GM23338 (cell line): ENCODE measurements around the gene TMEM51. TPM values are rescaled to one million over a fixed set of nuclear protein-coding genes. Genes with fewer than 3 reads are reported as not detected.

Experiments used
- ATAC-seq: fragments of 200-7000 bp; cut with Tn5 transposase; 3 replicates; pipeline ENCODE4 v1.9.1; 2020
- DNase-seq: peaks from one replicate; pipeline ENCODE4 v3.0.0-alpha.2; 2015; ENCODE audit warnings: low spot score
- H2AFZ ChIP-seq: fragments of 200-600 bp; sonication (generic); 2 replicates; pipeline ENCODE4 v1.8.0; 2016; ENCODE audit warnings: antibody characterized with exemption, mild to moderate bottlenecking, moderate library complexity
- H3F3A ChIP-seq: fragments of 200-600 bp; sonication (generic); replicated peaks from 2 replicates; pipeline ENCODE4 v1.8.0; 2017; ENCODE audit warnings: antibody characterized with exemption, mixed run types, low read depth
- H3K27ac ChIP-seq: fragments of 200-600 bp; sonication (generic); 2 replicates; pipeline ENCODE4 v1.6.1; 2016; ENCODE audit warnings: low read depth
- H3K27me3 ChIP-seq: fragments of 200-600 bp; sonication (generic); 2 replicates; pipeline ENCODE4 v1.8.0; 2016; ENCODE audit warnings: mild to moderate bottlenecking, mixed run types, moderate library complexity; ENCODE audit not compliant: insufficient read depth
- H3K36me3 ChIP-seq: fragments of 200-600 bp; sonication (generic); 2 replicates; pipeline ENCODE4 v1.8.0; 2016; ENCODE audit warnings: mild to moderate bottlenecking; ENCODE audit not compliant: insufficient read depth
- H3K4me1 ChIP-seq: fragments of 200-600 bp; sonication (generic); 2 replicates; pipeline ENCODE4 v1.8.0; 2016; ENCODE audit warnings: mild to moderate bottlenecking, moderate library complexity; ENCODE audit not compliant: insufficient read depth
- H3K4me2 ChIP-seq: fragments of 200-600 bp; sonication (generic); 2 replicates; pipeline ENCODE4 v1.7.1; 2017; ENCODE audit warnings: mixed run types
- H3K4me3 ChIP-seq: fragments of 200-600 bp; sonication (generic); 2 replicates; pipeline ENCODE4 v1.6.1; 2016; ENCODE audit warnings: mixed run types
- H3K79me2 ChIP-seq: fragments of 200-600 bp; sonication (generic); replicated peaks from 2 replicates; pipeline ENCODE4 v1.8.0; 2017; ENCODE audit warnings: mild to moderate bottlenecking; ENCODE audit not compliant: insufficient read depth
- H3K9me2 ChIP-seq: fragments of 200-600 bp; sonication (generic); 2 replicates; pipeline ENCODE4 v1.8.0; 2017; ENCODE audit not compliant: insufficient read depth
- H4K20me1 ChIP-seq: fragments of 200-600 bp; sonication (generic); replicated peaks from 2 replicates; pipeline ENCODE4 v1.8.0; 2017; ENCODE audit warnings: mild to moderate bottlenecking; ENCODE audit not compliant: insufficient read depth
- H3K27ac Mint-ChIP-seq: 2 replicates; pipeline ENCODE4 v1.8.0; 2020; ENCODE audit warnings: inconsistent platforms, mild to moderate bottlenecking, moderate library complexity, mixed read lengths
- H3K27me3 Mint-ChIP-seq: 3 replicates; pipeline ENCODE4 v1.8.0; 2022; ENCODE audit warnings: low read depth, mild to moderate bottlenecking, moderate library complexity, mixed read lengths, inconsistent platforms; ENCODE audit not compliant: insufficient read depth, poor library complexity
- H3K36me3 Mint-ChIP-seq: 3 replicates; pipeline ENCODE4 v1.8.0; 2021; ENCODE audit warnings: low read depth, mild to moderate bottlenecking, inconsistent platforms, moderate library complexity, mixed read lengths
- H3K4me1 Mint-ChIP-seq: 3 replicates; pipeline ENCODE4 v1.8.0; 2020; ENCODE audit warnings: mild to moderate bottlenecking, inconsistent platforms, mixed read lengths
- H3K4me3 Mint-ChIP-seq: 3 replicates; pipeline ENCODE4 v1.8.0; 2021; ENCODE audit warnings: moderate library complexity, mild to moderate bottlenecking, inconsistent platforms, mixed read lengths
- H3K9me3 Mint-ChIP-seq: 3 replicates; pipeline ENCODE4 v1.8.0; 2020; ENCODE audit warnings: moderate library complexity, mild to moderate bottlenecking, inconsistent platforms, mixed read lengths
- CREB1 ChIP-seq: fragments of 250-450 bp; sonication (Bioruptor Pico); IDR thresholded peaks from 2 replicates; pipeline ENCODE4 v1.5.0; 2020; ENCODE audit warnings: low read depth, mild to moderate bottlenecking, moderate library complexity
- EZH2 ChIP-seq: fragments of 200-600 bp; sonication (generic); IDR thresholded peaks from one replicate; pipeline ENCODE4 v1.8.0; 2017; ENCODE audit warnings: antibody characterized with exemption, mild to moderate bottlenecking, low read depth; ENCODE audit not compliant: unreplicated experiment
- EZH2phosphoT487 ChIP-seq: fragments of 200-600 bp; sonication (generic); IDR thresholded peaks from one replicate; pipeline ENCODE4 v1.8.1; 2018; ENCODE audit warnings: antibody characterized with exemption; ENCODE audit not compliant: unreplicated experiment
- JUNB ChIP-seq: IDR thresholded peaks from one replicate; pipeline ENCODE4 v1.6.1; 2016; ENCODE audit warnings: antibody characterized with exemption; ENCODE audit not compliant: unreplicated experiment
- NANOG ChIP-seq: IDR thresholded peaks from 2 replicates; pipeline ENCODE4 v1.6.1; 2016; ENCODE audit warnings: antibody characterized with exemption, borderline replicate concordance
- POLR2AphosphoS5 ChIP-seq: IDR thresholded peaks from 2 replicates; pipeline ENCODE4 v1.6.1; 2016; ENCODE audit warnings: antibody characterized with exemption, low read depth
- STAT1 ChIP-seq: IDR thresholded peaks from one replicate; pipeline ENCODE4 v1.6.1; 2016; ENCODE audit warnings: antibody characterized with exemption; ENCODE audit not compliant: unreplicated experiment
- ZNF114 ChIP-seq: fragments of 250-450 bp; sonication (Bioruptor Pico); IDR thresholded peaks from 2 replicates; pipeline ENCODE4 v1.5.0; 2020; ENCODE audit warnings: mild to moderate bottlenecking, moderate library complexity
- ZNF331 ChIP-seq: fragments of 250-450 bp; sonication (Bioruptor Pico); IDR thresholded peaks from 2 replicates; pipeline ENCODE4 v1.5.0; 2020; ENCODE audit warnings: low read depth, mild to moderate bottlenecking, moderate library complexity
- polyA plus RNA-seq: library from polyadenylated mRNA; unstranded; fragments of >200 nt; fragmentation: Nextera tagmentation; extraction: Ambion mirVana; gene quantifications from 2 replicates; pipeline ENCODE4 v1.2.1, GENCODE V29; 2016
- total RNA-seq: library from RNA; depleted of rRNA; stranded (reverse); fragments of >200 nt; shearing (Covaris generic); gene quantifications from 2 replicates; pipeline ENCODE4 v1.2.3, GENCODE V29; 2014
- TF ChIP-seq, protein P1 (sequence below): IDR thresholded peaks from 2 replicates; pipeline ENCODE4 v1.6.1; 2016; ENCODE audit warnings: antibody characterized with exemption
- TF ChIP-seq, protein P2 (sequence below): fragments of 250-450 bp; sonication (Bioruptor Pico); IDR thresholded peaks from 2 replicates; pipeline ENCODE4 v1.5.0; 2020; ENCODE audit warnings: mild to moderate bottlenecking, moderate library complexity
- TF ChIP-seq, protein P3 (sequence below): IDR thresholded peaks from one replicate; pipeline ENCODE4 v1.6.1; 2018; ENCODE audit warnings: antibody characterized with exemption; ENCODE audit not compliant: unreplicated experiment
- TF ChIP-seq, protein P4 (sequence below), 2 experiments: fragments of 200-600 bp in 1 of 2; sonication (generic) in 1 of 2; conservative IDR thresholded peaks; 2 replicates each; pipeline versions ENCODE4 v1.5.1 to v1.6.1; 2016 to 2017; ENCODE audit warnings: antibody characterized with exemption in 2 of 2, low read depth in 2 of 2, mild to moderate bottlenecking in 2 of 2, moderate library complexity in 1 of 2

Gene TMEM51
- total and polyA plus RNA-seq, 2 experiments from 2014 or later, result 4.0 to 5.2 TPM

DNA sequence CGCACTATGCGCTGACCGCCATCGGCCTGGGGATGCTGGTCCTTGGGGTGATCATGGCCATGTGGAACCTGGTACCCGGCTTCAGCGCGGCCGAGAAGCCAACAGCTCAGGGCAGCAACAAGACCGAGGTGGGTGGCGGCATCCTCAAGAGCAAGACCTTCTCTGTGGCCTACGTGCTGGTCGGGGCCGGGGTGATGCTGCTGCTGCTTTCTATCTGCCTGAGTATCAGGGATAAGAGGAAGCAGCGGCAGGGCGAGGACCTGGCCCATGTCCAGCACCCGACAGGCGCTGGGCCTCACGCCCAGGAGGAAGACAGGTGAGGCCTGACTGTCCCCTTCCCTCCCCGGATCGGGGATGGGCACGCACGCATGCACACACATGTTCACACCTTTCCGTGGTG is 61.6 kb downstream of the TMEM51 start:
- ATAC-seq (no peak), DNase-seq (no peak)
- H3K79me2 ChIP-seq, result no peaks in the 10 kb centered on the region
- H3K4me1 ChIP-seq, result no peaks in the 10 kb centered on the region
- H3K27ac ChIP-seq, result no peak overlapping the region
- H3K4me1 Mint-ChIP-seq, result peaks cover 26% of the 10 kb centered on the region
- H3K27ac Mint-ChIP-seq, result no peak overlapping the region
- no peak overlapping the region for H2AFZ ChIP-seq
- peaks cover 11% of the 10 kb centered on the region for H3K27me3 Mint-ChIP-seq
- peaks cover 19% of the 10 kb centered on the region; the same call in 2 of the 3 replicates for H3K9me3 Mint-ChIP-seq
- H3K36me3 Mint-ChIP-seq, result peaks cover 30% of the 10 kb centered on the region
- H4K20me1 ChIP-seq, result no peaks in the 10 kb centered on the region
- no peaks in the 10 kb centered on the region for H3K9me2 ChIP-seq
- TF ChIP-seq ZNF114, result no peak
- TF ChIP-seq, protein P1, sequence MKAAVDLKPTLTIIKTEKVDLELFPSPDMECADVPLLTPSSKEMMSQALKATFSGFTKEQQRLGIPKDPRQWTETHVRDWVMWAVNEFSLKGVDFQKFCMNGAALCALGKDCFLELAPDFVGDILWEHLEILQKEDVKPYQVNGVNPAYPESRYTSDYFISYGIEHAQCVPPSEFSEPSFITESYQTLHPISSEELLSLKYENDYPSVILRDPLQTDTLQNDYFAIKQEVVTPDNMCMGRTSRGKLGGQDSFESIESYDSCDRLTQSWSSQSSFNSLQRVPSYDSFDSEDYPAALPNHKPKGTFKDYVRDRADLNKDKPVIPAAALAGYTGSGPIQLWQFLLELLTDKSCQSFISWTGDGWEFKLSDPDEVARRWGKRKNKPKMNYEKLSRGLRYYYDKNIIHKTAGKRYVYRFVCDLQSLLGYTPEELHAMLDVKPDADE, result no peak
- no peak for TF ChIP-seq ZNF331
- TF ChIP-seq, protein P2, sequence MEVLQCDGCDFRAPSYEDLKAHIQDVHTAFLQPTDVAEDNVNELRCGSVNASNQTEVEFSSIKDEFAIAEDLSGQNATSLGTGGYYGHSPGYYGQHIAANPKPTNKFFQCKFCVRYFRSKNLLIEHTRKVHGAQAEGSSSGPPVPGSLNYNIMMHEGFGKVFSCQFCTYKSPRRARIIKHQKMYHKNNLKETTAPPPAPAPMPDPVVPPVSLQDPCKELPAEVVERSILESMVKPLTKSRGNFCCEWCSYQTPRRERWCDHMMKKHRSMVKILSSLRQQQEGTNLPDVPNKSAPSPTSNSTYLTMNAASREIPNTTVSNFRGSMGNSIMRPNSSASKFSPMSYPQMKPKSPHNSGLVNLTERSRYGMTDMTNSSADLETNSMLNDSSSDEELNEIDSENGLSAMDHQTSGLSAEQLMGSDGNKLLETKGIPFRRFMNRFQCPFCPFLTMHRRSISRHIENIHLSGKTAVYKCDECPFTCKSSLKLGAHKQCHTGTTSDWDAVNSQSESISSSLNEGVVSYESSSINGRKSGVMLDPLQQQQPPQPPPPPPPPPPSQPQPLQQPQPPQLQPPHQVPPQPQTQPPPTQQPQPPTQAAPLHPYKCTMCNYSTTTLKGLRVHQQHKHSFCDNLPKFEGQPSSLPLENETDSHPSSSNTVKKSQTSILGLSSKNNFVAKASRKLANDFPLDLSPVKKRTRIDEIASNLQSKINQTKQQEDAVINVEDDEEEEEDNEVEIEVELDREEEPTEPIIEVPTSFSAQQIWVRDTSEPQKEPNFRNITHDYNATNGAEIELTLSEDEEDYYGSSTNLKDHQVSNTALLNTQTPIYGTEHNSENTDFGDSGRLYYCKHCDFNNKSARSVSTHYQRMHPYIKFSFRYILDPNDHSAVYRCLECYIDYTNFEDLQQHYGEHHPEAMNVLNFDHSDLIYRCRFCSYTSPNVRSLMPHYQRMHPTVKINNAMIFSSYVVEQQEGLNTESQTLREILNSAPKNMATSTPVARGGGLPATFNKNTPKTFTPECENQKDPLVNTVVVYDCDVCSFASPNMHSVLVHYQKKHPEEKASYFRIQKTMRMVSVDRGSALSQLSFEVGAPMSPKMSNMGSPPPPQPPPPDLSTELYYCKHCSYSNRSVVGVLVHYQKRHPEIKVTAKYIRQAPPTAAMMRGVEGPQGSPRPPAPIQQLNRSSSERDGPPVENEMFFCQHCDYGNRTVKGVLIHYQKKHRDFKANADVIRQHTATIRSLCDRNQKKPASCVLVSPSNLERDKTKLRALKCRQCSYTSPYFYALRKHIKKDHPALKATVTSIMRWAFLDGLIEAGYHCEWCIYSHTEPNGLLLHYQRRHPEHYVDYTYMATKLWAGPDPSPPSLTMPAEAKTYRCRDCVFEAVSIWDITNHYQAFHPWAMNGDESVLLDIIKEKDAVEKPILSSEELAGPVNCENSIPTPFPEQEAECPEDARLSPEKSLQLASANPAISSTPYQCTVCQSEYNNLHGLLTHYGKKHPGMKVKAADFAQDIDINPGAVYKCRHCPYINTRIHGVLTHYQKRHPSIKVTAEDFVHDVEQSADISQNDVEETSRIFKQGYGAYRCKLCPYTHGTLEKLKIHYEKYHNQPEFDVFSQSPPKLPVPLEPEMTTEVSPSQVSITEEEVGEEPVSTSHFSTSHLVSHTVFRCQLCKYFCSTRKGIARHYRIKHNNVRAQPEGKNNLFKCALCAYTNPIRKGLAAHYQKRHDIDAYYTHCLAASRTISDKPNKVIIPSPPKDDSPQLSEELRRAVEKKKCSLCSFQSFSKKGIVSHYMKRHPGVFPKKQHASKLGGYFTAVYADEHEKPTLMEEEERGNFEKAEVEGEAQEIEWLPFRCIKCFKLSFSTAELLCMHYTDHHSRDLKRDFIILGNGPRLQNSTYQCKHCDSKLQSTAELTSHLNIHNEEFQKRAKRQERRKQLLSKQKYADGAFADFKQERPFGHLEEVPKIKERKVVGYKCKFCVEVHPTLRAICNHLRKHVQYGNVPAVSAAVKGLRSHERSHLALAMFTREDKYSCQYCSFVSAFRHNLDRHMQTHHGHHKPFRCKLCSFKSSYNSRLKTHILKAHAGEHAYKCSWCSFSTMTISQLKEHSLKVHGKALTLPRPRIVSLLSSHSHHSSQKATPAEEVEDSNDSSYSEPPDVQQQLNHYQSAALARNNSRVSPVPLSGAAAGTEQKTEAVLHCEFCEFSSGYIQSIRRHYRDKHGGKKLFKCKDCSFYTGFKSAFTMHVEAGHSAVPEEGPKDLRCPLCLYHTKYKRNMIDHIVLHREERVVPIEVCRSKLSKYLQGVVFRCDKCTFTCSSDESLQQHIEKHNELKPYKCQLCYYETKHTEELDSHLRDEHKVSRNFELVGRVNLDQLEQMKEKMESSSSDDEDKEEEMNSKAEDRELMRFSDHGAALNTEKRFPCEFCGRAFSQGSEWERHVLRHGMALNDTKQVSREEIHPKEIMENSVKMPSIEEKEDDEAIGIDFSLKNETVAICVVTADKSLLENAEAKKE (CRISPR knock-in tag), result no peak
- TF ChIP-seq, protein P3, sequence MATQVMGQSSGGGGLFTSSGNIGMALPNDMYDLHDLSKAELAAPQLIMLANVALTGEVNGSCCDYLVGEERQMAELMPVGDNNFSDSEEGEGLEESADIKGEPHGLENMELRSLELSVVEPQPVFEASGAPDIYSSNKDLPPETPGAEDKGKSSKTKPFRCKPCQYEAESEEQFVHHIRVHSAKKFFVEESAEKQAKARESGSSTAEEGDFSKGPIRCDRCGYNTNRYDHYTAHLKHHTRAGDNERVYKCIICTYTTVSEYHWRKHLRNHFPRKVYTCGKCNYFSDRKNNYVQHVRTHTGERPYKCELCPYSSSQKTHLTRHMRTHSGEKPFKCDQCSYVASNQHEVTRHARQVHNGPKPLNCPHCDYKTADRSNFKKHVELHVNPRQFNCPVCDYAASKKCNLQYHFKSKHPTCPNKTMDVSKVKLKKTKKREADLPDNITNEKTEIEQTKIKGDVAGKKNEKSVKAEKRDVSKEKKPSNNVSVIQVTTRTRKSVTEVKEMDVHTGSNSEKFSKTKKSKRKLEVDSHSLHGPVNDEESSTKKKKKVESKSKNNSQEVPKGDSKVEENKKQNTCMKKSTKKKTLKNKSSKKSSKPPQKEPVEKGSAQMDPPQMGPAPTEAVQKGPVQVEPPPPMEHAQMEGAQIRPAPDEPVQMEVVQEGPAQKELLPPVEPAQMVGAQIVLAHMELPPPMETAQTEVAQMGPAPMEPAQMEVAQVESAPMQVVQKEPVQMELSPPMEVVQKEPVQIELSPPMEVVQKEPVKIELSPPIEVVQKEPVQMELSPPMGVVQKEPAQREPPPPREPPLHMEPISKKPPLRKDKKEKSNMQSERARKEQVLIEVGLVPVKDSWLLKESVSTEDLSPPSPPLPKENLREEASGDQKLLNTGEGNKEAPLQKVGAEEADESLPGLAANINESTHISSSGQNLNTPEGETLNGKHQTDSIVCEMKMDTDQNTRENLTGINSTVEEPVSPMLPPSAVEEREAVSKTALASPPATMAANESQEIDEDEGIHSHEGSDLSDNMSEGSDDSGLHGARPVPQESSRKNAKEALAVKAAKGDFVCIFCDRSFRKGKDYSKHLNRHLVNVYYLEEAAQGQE, result no peak
- TF ChIP-seq EZH2phosphoT487, result no peak
- TF ChIP-seq, protein P4, sequence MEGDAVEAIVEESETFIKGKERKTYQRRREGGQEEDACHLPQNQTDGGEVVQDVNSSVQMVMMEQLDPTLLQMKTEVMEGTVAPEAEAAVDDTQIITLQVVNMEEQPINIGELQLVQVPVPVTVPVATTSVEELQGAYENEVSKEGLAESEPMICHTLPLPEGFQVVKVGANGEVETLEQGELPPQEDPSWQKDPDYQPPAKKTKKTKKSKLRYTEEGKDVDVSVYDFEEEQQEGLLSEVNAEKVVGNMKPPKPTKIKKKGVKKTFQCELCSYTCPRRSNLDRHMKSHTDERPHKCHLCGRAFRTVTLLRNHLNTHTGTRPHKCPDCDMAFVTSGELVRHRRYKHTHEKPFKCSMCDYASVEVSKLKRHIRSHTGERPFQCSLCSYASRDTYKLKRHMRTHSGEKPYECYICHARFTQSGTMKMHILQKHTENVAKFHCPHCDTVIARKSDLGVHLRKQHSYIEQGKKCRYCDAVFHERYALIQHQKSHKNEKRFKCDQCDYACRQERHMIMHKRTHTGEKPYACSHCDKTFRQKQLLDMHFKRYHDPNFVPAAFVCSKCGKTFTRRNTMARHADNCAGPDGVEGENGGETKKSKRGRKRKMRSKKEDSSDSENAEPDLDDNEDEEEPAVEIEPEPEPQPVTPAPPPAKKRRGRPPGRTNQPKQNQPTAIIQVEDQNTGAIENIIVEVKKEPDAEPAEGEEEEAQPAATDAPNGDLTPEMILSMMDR (conservative IDR thresholded peaks at IDR 0.05; ENCODE audit: low read depth in 2 of 2), result no peak
- TF ChIP-seq JUNB, result no peak
- no peak for TF ChIP-seq STAT1
- no peak for TF ChIP-seq CREB1 (CRISPR knock-in tag)
- TF ChIP-seq EZH2, result no peak
- no peak for TF ChIP-seq NANOG
- TF ChIP-seq POLR2AphosphoS5, result no peak
- H3K36me3 ChIP-seq, result no peaks in the 10 kb centered on the region; the same call in 1 of the 2 replicates
- H3K4me3 ChIP-seq, result no peak overlapping the region
- H3F3A ChIP-seq, result no peaks in the 10 kb centered on the region
- H3K27me3 ChIP-seq, result no peaks in the 10 kb centered on the region
- H3K4me3 Mint-ChIP-seq, result no peak overlapping the region
- no peak overlapping the region for H3K4me2 ChIP-seq
